NK-92 (cell line): ENCODE data around the gene SMPD3.

ENCODE experiments used
- DNase-seq: peaks from one replicate; lab custom pipeline; 2025; ENCODE audit not compliant: unreplicated experiment; lab: John Stamatoyannopoulos, UW

Gene SMPD3

DNA sequence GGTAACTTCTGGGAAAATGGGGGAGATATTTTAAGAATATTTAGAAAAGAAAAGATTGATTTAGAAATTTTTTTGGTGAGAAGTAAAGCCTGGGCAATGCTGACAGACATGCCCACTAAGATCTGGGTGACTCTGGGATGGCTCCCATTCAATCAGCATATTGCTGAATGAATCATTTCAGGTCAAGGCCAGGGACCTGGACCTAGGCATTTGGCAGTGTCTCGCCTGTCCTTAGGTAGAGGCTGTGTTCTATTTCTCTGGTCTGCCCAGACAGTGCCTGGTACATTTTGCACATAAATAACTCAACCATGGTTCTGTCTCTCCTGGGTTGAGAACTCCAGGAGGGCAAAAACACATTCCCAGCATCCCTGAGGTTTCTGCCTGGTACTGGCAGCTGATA lies 39.9 kb downstream of the SMPD3 start:
- no peak for DNase-seq

DNA sequence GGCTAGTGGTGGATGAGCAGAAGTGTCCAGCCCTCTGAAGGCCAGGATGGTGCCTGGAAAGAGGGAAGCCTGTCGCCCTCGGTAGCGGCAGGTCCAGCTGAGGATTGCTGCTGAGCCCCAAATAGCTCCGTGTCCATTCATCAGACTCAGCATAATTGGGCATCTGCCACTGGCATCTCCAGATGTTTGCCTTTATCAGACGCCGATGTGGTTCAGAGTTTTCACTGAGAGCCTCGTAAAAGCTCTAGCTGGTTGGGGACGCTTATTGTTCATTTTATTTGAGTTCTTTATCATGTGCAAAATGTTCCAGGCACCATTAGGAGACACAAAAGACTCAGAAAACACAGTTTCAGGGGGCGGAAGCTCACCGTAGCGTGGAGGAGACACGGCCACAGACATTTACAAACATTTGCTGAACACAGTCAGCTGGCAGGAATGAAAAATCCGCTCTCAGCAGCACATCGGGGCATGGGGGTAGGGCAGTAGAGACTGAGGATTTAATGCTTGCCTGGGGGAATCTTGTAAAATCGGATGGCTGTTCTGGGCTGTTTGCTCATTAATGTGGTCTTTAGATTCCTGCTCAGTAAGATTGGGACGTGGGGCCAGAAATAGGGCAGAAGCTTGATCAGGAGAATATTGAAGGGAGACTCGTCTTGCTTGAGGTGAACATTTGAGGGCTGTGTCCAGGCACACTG lies 41.7 kb downstream of the SMPD3 start:
- no peak for DNase-seq

DNA sequence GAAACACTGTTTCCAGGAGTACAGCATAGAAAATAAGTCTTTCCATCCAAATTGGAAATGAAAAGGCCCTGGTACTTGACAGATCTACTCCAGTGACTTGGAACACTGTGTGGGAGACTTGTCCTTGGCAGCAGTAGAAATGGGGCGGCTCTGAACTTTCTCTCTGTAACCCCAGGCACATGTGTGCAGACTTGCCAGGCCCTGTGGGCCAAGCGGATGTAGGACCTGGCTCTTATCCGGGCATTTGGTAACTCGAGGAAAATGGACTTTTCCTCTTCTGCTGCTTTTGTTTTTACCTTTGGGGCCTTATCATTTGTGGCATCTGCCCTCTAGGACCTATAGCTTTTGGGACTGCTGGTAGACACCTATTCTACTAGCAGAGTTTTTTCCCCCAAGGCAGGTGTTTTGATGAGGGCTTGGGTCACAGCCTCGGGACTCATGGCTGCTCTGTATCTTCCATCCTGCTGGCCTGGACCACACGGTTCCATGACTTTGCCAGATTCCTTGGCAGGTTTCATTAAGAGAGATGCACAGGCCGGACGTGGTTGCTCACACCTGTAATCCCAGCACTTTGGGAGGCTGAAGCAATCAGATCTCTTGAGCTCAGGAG lies 43.5 kb downstream of the SMPD3 start:
- DNase-seq: no peak

DNA sequence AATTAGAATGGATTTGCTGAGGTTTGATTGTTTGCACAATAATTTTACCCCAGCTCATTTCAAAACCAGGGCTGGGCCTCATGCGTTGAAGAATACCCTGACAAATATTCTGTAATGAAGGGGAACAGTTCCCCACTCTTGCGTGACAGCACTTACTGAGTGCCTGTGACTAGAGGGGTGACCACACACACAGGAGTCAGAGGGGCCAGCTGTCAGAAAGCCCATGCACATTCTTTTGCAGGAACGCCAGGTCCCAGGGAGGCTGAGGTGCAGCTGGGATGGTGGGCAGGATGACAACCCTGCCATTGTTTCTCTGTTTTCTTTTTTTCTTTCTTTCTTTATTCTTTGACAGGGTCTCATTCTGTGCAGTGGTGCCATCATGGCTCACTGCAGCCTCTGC lies 44.6 kb downstream of the SMPD3 start:
- no peak for DNase-seq

DNA sequence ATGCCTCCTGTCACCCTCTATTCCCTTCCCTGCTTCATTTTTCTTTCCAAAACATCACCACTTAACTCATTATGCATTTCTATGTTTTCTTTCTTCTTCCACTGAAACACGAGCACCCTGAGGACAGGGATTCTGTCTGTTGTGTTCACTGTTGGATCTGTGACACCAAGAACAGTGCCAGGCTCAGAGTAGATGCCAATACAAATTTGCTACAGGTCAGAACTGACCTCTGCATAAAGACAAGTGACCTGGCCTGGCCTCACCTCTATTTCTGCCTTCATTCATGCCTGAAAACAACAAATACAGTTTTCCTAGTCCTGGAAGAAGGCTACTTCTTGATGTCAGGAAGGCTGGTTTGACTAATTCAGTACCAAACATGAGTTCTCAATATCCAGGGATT lies 45.1 kb downstream of the SMPD3 start:
- no peak for DNase-seq

DNA sequence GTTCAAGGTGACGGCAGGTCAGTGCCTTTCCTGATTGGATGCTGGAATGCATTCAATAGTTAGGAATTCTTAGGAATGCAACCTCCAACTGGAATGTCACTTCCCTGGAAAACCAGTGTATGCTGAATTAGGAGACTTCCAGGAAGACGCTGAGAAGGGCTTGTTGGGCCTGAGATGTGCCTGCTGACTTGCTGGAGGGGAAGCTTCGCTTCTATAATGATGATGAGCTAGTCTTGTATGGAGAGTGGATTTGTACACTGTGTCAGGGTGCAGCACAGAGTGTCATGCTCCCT lies 45.6 kb downstream of the SMPD3 start:
- no peak for DNase-seq

DNA sequence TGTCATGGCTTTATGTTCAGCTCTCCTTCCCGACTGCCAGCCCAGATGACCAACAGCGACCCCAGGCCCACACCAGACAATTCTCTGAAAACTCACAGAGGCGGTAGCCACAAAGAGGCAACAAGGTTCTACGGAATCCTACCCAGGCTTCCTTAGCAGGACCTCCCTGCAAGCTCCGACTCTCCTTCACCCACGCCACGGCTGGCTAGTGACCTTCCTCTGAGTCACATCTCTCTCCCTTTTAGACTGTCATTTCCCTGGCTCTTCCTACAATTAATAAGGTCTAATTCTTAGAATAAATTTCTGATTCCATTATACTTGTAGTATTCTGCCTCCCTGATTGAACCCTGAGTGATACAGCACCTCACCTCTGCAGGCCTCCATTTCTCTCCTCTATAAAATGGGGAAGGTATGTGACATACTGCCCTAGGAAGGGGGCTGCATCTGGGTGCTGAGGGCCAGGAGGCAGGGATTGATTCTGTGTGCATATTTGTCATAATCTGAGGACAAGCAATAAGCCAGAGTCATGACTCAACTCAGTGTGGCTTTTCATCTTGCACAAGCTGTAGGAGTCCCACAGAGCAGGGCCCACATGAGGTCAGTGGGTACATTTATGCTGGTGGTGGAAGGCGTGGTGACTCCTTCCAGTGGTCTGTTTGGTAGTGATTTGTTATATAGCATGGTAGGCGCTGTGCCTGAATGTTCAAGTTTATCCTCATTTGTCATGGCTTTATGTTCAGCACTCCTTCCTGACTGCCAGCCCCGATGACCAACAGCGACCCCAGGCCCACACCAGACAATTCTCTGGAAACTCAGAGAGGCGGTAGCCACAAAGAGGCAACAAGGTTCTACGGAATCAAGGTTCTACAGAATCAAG lies 46.2 kb downstream of the SMPD3 start:
- DNase-seq: no peak

DNA sequence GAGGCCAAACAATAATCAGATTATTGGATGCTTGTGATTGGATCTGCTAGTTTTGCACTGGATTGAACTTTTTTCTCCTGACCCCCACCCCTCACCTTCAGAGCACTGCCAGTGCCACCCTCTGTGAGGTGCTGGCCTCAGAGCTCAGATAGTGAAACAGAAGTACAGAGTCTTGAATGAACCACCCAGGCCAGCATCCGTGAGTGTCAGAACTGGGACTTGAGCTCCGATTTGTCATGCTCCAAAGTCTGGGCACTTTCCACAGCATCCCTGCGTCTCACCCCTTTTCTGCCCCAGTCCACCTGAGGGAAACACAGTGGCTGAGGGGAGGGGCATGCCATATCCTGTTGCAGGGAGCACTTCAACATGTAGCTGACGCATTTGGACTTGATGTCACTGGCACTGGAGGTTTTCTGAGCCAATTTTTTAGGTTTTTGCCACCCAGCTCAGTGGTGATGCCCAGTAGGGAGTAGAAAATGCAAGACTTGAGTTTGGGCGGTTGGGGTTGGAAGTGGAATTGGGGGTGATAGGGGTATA lies 47.3 kb downstream of the SMPD3 start:
- DNase-seq: no peak

DNA sequence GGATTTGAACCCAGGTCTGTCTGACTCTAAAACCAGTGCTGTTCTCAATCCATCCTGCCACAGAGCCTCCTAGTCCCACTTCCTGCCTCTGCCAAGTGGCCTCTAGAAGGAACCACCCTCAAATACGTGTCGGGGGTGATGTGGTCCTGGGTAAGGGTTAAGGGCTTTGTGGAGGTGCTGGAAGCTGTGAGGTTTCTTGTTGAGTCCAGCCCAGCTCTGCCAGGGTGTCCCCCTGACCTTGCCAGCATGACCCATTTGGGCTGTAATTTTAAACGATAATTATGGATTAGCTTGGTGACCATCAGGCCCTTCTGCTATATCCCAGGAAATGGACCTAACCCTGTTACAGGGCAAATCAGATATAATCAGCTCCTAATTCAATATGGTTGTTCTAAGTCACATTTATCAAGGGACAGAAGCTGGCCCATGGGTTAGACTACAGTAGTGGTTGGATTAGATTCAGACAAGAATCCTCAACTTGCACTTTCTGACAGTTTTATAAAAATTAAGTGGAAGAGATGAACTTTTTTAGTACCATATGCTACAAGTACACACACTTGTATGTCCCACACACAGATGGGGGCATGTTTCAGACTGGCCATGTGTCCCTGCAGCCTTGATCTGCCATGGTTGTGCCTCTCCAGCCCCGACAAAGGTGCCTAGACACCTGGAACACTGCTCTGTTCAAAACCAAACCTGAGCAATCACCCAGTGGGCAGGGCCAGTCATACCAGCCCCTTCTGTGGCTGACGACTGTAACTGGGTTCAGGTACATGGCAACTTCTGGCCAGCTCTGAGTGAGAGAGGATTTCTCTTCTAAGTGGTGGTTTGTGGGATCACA lies 48.0 kb downstream of the SMPD3 start:
- DNase-seq: no peak

DNA sequence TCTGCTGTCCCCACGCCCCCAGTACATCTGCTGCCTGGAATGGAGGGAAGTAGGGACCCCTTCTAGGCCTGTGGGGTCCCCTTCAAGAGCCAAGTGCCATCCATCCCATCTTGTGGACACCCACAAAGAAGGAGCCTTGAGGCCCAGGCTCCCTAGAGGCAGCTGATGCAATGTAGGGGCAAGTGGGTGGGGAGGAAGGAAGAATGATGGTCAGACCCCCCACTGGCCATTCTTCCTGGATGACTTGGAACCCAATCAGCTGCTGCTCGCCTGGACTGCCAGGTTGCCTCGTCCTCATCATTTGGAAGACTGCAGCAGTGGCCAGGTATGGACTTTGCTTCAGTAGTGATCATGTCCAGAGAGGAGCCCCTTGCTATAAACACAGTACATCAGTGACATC lies 48.9 kb downstream of the SMPD3 start:
- DNase-seq: no peak

DNA sequence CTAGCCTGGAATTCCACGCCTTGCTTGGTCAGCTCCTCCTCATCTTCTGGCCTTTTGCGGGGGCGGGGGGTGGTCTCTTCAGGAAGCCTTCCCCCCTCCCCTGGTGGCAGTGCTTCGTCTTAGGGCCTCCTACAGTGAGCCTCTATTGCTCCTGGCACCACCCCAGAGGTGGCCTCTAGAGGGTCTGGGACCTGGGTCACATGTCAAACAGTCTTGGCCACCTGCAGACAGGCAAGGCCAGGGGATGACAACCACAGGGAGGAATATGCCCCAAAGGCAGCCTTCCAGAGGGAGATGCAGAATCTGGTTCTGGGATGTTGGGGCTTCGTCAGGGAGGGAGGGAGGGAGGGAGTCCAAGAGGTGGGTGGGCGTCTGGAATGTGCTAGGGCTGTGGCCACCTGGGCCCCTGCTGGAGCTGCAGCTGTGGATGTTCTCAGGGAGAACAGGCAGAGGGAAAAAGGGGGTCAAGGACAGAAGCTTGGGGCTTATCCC lies 50.6 kb downstream of the SMPD3 start:
- DNase-seq: no peak

DNA sequence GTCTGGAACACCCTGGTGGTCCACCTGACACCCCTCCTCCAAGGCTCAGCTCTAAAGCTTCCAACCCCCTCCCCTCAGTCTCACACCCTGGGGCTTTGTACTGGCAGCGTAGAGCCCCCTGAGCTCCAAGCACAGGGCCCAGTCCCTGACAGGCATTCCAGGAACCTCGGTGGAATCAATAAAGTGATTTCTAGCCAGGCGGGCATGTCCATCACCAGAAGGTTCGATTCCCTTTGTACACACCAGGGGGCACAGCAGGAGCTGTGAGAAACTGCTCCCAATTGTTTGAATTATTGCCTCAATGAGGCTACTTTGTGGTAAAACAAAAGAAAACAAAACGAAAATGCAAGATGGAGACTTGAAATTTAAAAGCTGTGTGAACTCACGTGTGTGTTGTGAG lies 51.8 kb downstream of the SMPD3 start:
- no peak for DNase-seq

DNA sequence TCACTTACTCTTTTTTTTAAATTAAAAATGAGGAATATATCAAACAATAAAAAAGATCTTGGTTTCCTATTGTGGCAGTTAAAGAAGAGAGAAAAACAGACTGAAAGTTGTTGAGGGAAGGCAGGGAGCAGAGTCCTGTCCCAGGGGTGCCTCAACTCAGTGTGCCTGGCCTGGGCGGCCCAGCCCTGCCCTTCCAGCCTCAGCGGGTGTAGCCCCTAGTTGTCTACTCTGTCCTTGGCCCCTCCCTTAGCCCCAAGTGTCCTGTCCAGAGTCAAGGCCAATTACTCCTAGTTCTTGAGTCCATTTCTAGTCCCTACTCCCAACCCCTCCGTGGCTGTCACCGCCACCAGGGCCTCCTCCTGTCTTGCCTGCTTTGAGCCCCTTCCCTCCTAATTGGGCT lies 52.5 kb downstream of the SMPD3 start:
- DNase-seq: no peak

DNA sequence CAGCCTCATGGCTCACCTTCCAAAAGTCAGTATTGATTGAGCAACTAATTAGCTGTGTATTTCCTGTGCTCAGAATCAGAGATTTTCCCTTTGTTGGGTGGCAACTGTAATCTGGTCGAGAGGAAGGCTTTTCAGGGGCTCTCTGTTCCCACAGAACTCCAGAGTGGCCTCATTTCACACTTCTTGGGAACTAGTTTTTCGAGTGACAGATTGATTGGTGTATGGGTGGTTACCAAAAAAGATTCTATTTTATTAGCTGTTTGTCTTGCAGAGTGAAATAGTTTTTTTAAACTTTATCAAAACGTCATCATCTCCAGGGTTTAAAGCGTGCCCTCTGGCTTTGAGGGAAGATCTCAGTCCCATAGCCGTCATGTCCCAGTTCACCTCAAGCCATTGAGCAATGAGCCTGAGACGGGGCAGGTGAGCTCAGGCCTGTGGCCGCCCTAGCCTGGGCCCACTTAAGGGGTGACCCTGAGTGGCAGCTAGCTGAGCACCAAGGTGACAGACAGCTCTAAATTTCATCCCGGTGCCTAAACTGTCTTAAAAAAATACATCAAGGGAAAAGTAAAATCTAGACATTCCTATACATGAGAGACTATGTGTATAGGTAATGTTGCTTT lies 53.0 kb downstream of the SMPD3 start:
- DNase-seq: no peak

DNA sequence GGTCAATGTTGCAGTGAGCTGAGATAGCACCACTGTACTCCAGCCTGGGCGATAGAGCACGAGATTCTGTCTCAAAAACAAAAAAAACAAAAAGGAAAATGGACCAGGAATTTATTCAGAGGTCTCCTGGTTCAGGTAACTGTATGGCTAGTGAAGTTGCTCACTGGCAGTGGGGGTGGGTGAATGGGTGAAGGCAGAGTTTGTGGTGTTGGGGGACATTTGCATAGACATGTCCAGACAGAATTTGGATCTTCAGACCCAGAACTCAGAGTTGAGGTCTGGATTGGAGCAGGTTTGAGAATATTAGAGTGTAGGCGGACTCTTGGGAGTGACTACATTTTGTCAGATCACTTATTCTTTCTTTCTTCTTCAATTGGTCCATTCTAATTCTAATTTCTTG lies 55.0 kb downstream of the SMPD3 start:
- no peak for DNase-seq

DNA sequence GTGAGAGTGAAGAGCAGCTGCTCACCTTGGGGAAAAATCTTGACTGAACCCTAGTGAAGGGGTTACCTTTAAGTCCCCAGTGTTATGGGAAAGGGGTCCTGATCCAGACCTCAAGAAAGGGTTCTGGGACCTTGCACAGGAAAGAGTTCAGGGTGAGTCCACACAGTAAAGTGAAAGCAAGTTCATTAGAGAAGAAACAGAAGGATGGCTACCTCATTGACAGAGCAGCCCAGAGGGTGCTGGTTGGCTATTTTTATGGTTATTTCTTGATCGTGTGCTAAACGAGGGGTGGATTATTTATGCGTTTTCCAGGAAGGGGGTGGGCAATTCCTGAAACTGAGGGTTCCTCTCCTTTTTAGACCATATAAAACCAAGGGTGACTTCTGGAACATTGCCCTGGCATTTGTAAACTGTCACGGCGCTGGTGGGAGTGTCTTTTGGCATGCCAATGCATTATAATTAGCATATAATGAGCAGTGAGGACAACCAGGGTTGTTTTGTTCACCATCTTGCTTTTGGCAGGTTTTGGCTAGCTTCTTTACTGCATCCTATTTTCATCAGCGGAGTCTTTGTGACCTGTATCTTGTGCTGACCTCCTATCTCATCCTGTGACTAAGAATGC lies 58.4 kb downstream of the SMPD3 start:
- no peak for DNase-seq

DNA sequence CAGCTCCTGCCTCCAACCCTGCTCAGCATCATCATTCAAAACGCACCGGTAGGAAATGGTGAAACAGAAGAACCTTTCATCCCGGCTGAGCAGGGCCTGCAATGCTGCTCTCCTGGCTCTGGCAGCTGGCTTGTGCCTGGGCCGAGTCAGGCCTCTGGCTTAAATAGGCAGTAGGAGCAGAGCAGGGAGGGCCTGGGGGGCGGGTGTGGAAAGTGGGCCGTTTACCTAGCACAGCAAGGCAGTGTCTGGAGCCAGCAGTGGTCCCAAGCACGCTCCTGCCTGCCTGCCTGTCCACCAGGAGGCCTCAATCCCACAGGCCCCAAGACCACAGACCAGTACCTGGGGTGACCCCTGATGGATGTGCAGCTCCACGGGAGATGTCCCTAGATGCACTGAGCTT lies 59.3 kb downstream of the SMPD3 start:
- DNase-seq: no peak

DNA sequence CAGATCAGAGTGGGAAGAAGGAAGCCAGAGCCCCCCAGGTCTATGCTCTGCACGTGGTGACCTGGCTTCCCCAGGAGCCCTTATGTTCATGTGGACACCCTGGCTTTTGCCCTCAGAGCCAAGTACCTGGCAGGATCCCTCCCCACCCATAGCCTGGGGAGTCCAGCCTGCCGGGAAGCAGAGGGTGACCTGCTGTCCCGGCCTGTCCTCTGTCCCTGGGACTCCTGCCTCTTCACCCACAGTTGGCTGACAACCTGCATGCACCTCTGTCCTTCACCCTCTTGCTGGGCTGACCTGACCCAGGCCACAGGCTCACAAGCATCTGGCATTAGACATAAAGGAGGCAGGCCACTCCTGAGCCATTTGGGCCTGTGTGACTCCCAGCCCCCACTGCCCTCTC lies 60.2 kb downstream of the SMPD3 start:
- no peak for DNase-seq

DNA sequence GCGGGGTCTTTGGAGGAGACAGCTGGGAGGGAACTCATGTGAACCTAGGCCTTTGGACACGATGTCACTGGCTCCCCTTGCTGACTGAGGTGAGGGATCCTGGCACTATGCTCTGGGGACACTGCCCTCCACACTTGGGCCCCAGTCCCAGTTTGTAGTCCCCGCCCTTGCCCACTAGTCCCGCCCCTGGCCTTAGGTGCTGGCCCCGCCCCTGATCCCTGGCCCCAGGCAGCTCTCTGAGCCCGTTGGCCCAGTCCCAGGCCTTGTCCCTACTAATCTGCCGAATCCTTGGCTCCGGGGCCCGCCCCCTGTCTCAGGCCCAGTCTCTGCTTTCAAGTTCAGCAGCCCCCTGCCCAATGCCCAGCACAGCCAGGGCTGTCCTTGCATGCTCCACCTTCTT lies 61.0 kb downstream of the SMPD3 start:
- DNase-seq: no peak

DNA sequence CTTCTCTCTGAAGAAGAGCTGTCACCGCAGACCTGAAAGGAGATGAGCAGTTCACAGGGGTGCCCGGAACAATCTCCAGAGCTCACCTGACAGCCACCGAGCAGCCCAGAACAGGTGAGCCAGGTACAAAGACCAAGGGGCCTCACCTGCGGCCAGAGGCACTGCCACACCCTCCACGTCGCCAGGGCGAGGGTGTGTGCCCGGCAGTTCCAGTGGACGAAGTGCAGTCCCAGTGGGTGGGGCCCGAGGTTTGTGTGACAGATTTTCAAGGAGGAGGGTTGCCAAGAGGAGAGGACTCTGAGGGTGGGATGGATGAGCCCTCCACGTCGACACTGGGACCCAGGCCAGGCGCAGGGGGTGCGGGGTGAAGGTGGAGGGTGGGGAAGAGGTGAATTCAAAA lies 61.7 kb downstream of the SMPD3 start:
- DNase-seq: no peak
